NT2/D1 (cell line): ENCODE measurements around the gene MPP7.

ENCODE experiments used
- SUZ12 ChIP-seq: IDR thresholded peaks from 2 replicates; pipeline ENCODE4 v1.6.1; 2011; ENCODE audit not compliant: insufficient read length, insufficient read depth; ENCODE audit errors: extremely low read depth
- YY1 ChIP-seq: IDR thresholded peaks from 2 replicates; pipeline ENCODE4 v1.6.1; 2011; ENCODE audit not compliant: insufficient read length, insufficient read depth
- ZNF274 ChIP-seq: IDR thresholded peaks from 2 replicates; pipeline ENCODE4 v1.6.1; 2011; ENCODE audit warnings: mild to moderate bottlenecking, low read depth, low read length

- TF ChIP-seq YY1: no peak
- no peak for TF ChIP-seq ZNF274
- TF ChIP-seq SUZ12: no peak
Observed at GRCh38 chr10:28314211-28314610, 11.3 kb upstream of the MPP7 start.
